ENCODE data around the gene NAA20. TPM values are rescaled to one million over a fixed set of nuclear protein-coding genes. Genes with fewer than 3 reads are reported as not detected.

NAA20 gene
- total RNA-seq, 1 donor = 32.6 TPM

GRCh38 chr20:20075032-20075431, 57.9 kb downstream of the NAA20 start:
- Histone ChIP-seq H3K4me1 (ENCODE audit: insufficient read depth, low read length) (no peaks in the 10 kb centered on the region), H3K27ac (ENCODE audit: low read depth, low read length) (no peak overlapping the region), H3K9me3 (ENCODE audit: low read depth, low read length) (no peaks in the 10 kb centered on the region), H4K20me1 (ENCODE audit: insufficient read depth, low read length) (no peaks in the 10 kb centered on the region), H3K27me3 (ENCODE audit: insufficient read depth, low read length) (peaks cover 16% of the 10 kb centered on the region), H2AFZ (ENCODE audit: low read length) (no peak overlapping the region), H3K36me3 (ENCODE audit: insufficient read depth, low read length) (no peaks in the 10 kb centered on the region), H3K79me2 (ENCODE audit: insufficient read depth, low read length) (no peaks in the 10 kb centered on the region), H3K4me3 (ENCODE audit: insufficient read depth, low read length) (no peak overlapping the region), H3K4me2 (ENCODE audit: insufficient read depth, low read length) (no peak overlapping the region)
- no peak for TF ChIP-seq CTCF (IDR thresholded peaks at IDR 0.05; ENCODE audit: extremely low read depth, low read depth, low read length)
- DNase-seq (ENCODE audit: insufficient read length, low spot score, missing footprints) = no peak

- H3K27me3 ChIP-seq (ENCODE audit: insufficient read depth, low read length) = peaks cover 20% of the 10 kb centered on the region
- no peak for TF ChIP-seq CTCF (IDR thresholded peaks at IDR 0.05; ENCODE audit: extremely low read depth, low read depth, low read length)
- no peaks in the 10 kb centered on the region for H3K4me1 ChIP-seq (ENCODE audit: insufficient read depth, low read length)
- no peak for DNase-seq (ENCODE audit: insufficient read length, low spot score, missing footprints)
- H3K79me2 ChIP-seq (ENCODE audit: insufficient read depth, low read length) = no peaks in the 10 kb centered on the region
- no peaks in the 10 kb centered on the region for H3K9me3 ChIP-seq (ENCODE audit: low read depth, low read length)
- no peak overlapping the region for H2AFZ ChIP-seq (ENCODE audit: low read length)
- H4K20me1 ChIP-seq (ENCODE audit: insufficient read depth, low read length) = no peaks in the 10 kb centered on the region
- H3K27ac ChIP-seq (ENCODE audit: low read depth, low read length) = no peak overlapping the region
- H3K4me3 ChIP-seq (ENCODE audit: insufficient read depth, low read length) = no peak overlapping the region
- H3K36me3 ChIP-seq (ENCODE audit: insufficient read depth, low read length) = no peaks in the 10 kb centered on the region
- no peak overlapping the region for H3K4me2 ChIP-seq (ENCODE audit: insufficient read depth, low read length)
These were observed 59.3 kb downstream of the NAA20 start for GRCh38 chr20:20076297-20077065.

GRCh38 chr20:20078041-20078440, 60.9 kb downstream of the NAA20 start:
- H3K79me2 ChIP-seq (ENCODE audit: insufficient read depth, low read length) = no peaks in the 10 kb centered on the region
- H3K27me3 ChIP-seq (ENCODE audit: insufficient read depth, low read length) = peaks cover 20% of the 10 kb centered on the region
- no peak overlapping the region for H3K27ac ChIP-seq (ENCODE audit: low read depth, low read length)
- no peak for DNase-seq (ENCODE audit: insufficient read length, low spot score, missing footprints)
- no peak for TF ChIP-seq CTCF (IDR thresholded peaks at IDR 0.05; ENCODE audit: extremely low read depth, low read depth, low read length)
- H3K9me3 ChIP-seq (ENCODE audit: low read depth, low read length) = no peaks in the 10 kb centered on the region
- H3K36me3 ChIP-seq (ENCODE audit: insufficient read depth, low read length) = no peaks in the 10 kb centered on the region
- H3K4me2 ChIP-seq (ENCODE audit: insufficient read depth, low read length) = no peak overlapping the region
- H2AFZ ChIP-seq (ENCODE audit: low read length) = no peak overlapping the region
- no peak overlapping the region for H3K4me3 ChIP-seq (ENCODE audit: insufficient read depth, low read length)
- H4K20me1 ChIP-seq (ENCODE audit: insufficient read depth, low read length) = no peaks in the 10 kb centered on the region
- no peaks in the 10 kb centered on the region for H3K4me1 ChIP-seq (ENCODE audit: insufficient read depth, low read length)

- H3K4me2 ChIP-seq (ENCODE audit: insufficient read depth, low read length) = no peak overlapping the region
- no peak overlapping the region for H2AFZ ChIP-seq (ENCODE audit: low read length)
- H4K20me1 ChIP-seq (ENCODE audit: insufficient read depth, low read length) = no peaks in the 10 kb centered on the region
- no peak for TF ChIP-seq CTCF (IDR thresholded peaks at IDR 0.05; ENCODE audit: extremely low read depth, low read depth, low read length)
- no peaks in the 10 kb centered on the region for H3K36me3 ChIP-seq (ENCODE audit: insufficient read depth, low read length)
- H3K4me1 ChIP-seq (ENCODE audit: insufficient read depth, low read length) = no peaks in the 10 kb centered on the region
- H3K9me3 ChIP-seq (ENCODE audit: low read depth, low read length) = no peaks in the 10 kb centered on the region
- no peak overlapping the region for H3K27ac ChIP-seq (ENCODE audit: low read depth, low read length)
- H3K27me3 ChIP-seq (ENCODE audit: insufficient read depth, low read length) = peaks cover 15% of the 10 kb centered on the region
- no peak for DNase-seq (ENCODE audit: insufficient read length, low spot score, missing footprints)
- H3K4me3 ChIP-seq (ENCODE audit: insufficient read depth, low read length) = no peak overlapping the region
- no peaks in the 10 kb centered on the region for H3K79me2 ChIP-seq (ENCODE audit: insufficient read depth, low read length)
These were observed 62.1 kb downstream of the NAA20 start for GRCh38 chr20:20079102-20079784.

All from osteoblast (primary cell).